H9 (cell line): ENCODE results near the gene TRIM24. TPM values are rescaled to one million over a fixed set of nuclear protein-coding genes. Genes with fewer than 3 reads are reported as not detected.

Experiments
- DNase-seq: peaks from one replicate; pipeline ENCODE4 v3.0.0-alpha.2; 2017
- H2AFZ ChIP-seq: one replicate; pipeline ENCODE4 v1.6.1; 2013; ENCODE audit warnings: mild to moderate bottlenecking, low read length, control low read depth, moderate library complexity
- H2AK5ac ChIP-seq: 2 replicates; pipeline ENCODE4 v1.6.1; 2013; ENCODE audit warnings: low read length, control low read depth, mixed read lengths; ENCODE audit not compliant: insufficient read length
- H2BK120ac ChIP-seq: one replicate; pipeline ENCODE4 v1.6.1; 2013; ENCODE audit warnings: low read depth, mild to moderate bottlenecking, low read length, control low read depth, inconsistent platforms; ENCODE audit not compliant: poor library complexity, severe bottlenecking
- H2BK12ac ChIP-seq: 2 replicates; pipeline ENCODE4 v1.6.1; 2013; ENCODE audit warnings: low read length, control low read depth, mixed read lengths, low read depth; ENCODE audit not compliant: insufficient read length
- H2BK15ac ChIP-seq: 2 replicates; pipeline ENCODE4 v1.6.1; 2013; ENCODE audit warnings: low read depth, low read length, control low read depth
- H2BK20ac ChIP-seq: one replicate; pipeline ENCODE4 v1.6.1; 2013; ENCODE audit warnings: low read depth, mild to moderate bottlenecking, low read length, control low read depth, inconsistent platforms; ENCODE audit not compliant: poor library complexity, severe bottlenecking
- H2BK5ac ChIP-seq: 2 replicates; pipeline ENCODE4 v1.6.1; 2013; ENCODE audit warnings: low read length, control low read depth, mixed read lengths; ENCODE audit not compliant: insufficient read length
- H3K14ac ChIP-seq: 2 replicates; pipeline ENCODE4 v1.6.1; 2013; ENCODE audit warnings: low read length, control low read depth; ENCODE audit not compliant: insufficient read depth
- H3K18ac ChIP-seq: 2 replicates; pipeline ENCODE4 v1.6.1; 2013; ENCODE audit warnings: low read depth, mild to moderate bottlenecking, mixed read lengths, low read length, control low read depth; ENCODE audit not compliant: insufficient read length
- H3K23ac ChIP-seq: 2 replicates; pipeline ENCODE4 v1.6.1; 2013; ENCODE audit warnings: low read length, control low read depth, mixed read lengths, low read depth; ENCODE audit not compliant: insufficient read length
- H3K23me2 ChIP-seq: 2 replicates; pipeline ENCODE4 v1.6.1; 2013; ENCODE audit warnings: low read depth, mild to moderate bottlenecking, mixed read lengths, low read length, control low read depth; ENCODE audit not compliant: insufficient read length, poor library complexity, severe bottlenecking
- H3K27ac ChIP-seq: 2 replicates; pipeline ENCODE4 v1.5.1; 2013; ENCODE audit warnings: low read length, control low read depth, mixed read lengths, low read depth; ENCODE audit not compliant: insufficient read length
- H3K27me3 ChIP-seq: 2 replicates; pipeline ENCODE4 v1.6.1; 2013; ENCODE audit warnings: low read length, control low read depth, inconsistent platforms; ENCODE audit not compliant: insufficient read depth
- H3K4ac ChIP-seq: 2 replicates; pipeline ENCODE4 v1.6.1; 2013; ENCODE audit warnings: low read depth, mild to moderate bottlenecking, control low read depth, inconsistent platforms, low read length, moderate library complexity
- H3K4me1 ChIP-seq: 2 replicates; pipeline ENCODE4 v1.6.1; 2013; ENCODE audit warnings: low read length, control low read depth, inconsistent platforms; ENCODE audit not compliant: insufficient read depth
- H3K4me2 ChIP-seq: 2 replicates; pipeline ENCODE4 v1.6.1; 2013; ENCODE audit warnings: low read length, control low read depth, mixed read lengths; ENCODE audit not compliant: insufficient read length, insufficient read depth
- H3K56ac ChIP-seq: 2 replicates; pipeline ENCODE4 v1.6.1; 2013; ENCODE audit warnings: low read depth, mild to moderate bottlenecking, mixed read lengths, low read length, control low read depth; ENCODE audit not compliant: insufficient read length
- H3K79me1 ChIP-seq: 2 replicates; pipeline ENCODE4 v1.6.1; 2013; ENCODE audit warnings: low read depth, mild to moderate bottlenecking, moderate library complexity, low read length, control low read depth, inconsistent platforms; ENCODE audit not compliant: insufficient read depth, poor library complexity, severe bottlenecking
- H3K79me2 ChIP-seq: 2 replicates; pipeline ENCODE4 v1.6.1; 2013; ENCODE audit warnings: low read length, control low read depth, inconsistent platforms; ENCODE audit not compliant: insufficient read depth
- H3K9ac ChIP-seq: 2 replicates; pipeline ENCODE4 v1.6.1; 2013; ENCODE audit warnings: low read length, control low read depth, mixed read lengths; ENCODE audit not compliant: insufficient read length; ENCODE audit errors: extremely low read depth
- H3K9me3 ChIP-seq: one replicate; pipeline ENCODE4 v1.6.1; 2013; ENCODE audit warnings: low read depth, low read length, inconsistent platforms; ENCODE audit not compliant: control insufficient read depth
- H3T11ph ChIP-seq: one replicate; pipeline ENCODE4 v1.6.1; 2013; ENCODE audit warnings: mild to moderate bottlenecking, low read length, control low read depth, inconsistent platforms
- H4K20me1 ChIP-seq: one replicate; pipeline ENCODE4 v1.6.1; 2013; ENCODE audit not compliant: control insufficient read depth, insufficient read length, insufficient read depth
- H4K5ac ChIP-seq: 2 replicates; pipeline ENCODE4 v1.6.1; 2013; ENCODE audit warnings: low read depth, mild to moderate bottlenecking, mixed read lengths, low read length, control low read depth; ENCODE audit not compliant: insufficient read length
- H4K8ac ChIP-seq: replicated peaks from 2 replicates; pipeline ENCODE4 v1.6.1; 2013; ENCODE audit warnings: low read length, control low read depth, mixed read lengths, low read depth; ENCODE audit not compliant: insufficient read length
- H4K91ac ChIP-seq: 2 replicates; pipeline ENCODE4 v1.6.1; 2013; ENCODE audit warnings: low read depth, mild to moderate bottlenecking, moderate library complexity, mixed read lengths, low read length, control low read depth; ENCODE audit not compliant: insufficient read length
- H3K27ac Mint-ChIP-seq, 3 experiments: 2 replicates in 2 of 3; 3 replicates in 1 of 3; pipeline ENCODE4 v1.8.0; 2020 to 2021; ENCODE audit warnings: mixed read lengths in 3 of 3, mild to moderate bottlenecking in 1 of 3, moderate library complexity in 1 of 3
- H3K27me3 Mint-ChIP-seq: 2 replicates; pipeline ENCODE4 v1.8.0; 2021; ENCODE audit warnings: low read depth, mild to moderate bottlenecking, moderate library complexity, mixed read lengths
- H3K36me3 Mint-ChIP-seq, 3 experiments: 2 replicates in 2 of 3; 3 replicates in 1 of 3; pipeline ENCODE4 v1.8.0; 2020 to 2021; ENCODE audit warnings: low read depth in 3 of 3, mixed read lengths in 3 of 3; ENCODE audit not compliant: insufficient read depth in 1 of 3
- H3K4me1 Mint-ChIP-seq, 2 experiments: 2 replicates each; pipeline ENCODE4 v1.8.0; 2020; ENCODE audit warnings: mixed read lengths in 2 of 2
- H3K4me3 Mint-ChIP-seq, 2 experiments: 2 replicates in 1 of 2; 3 replicates in 1 of 2; pipeline ENCODE4 v1.8.0; 2020 to 2021; ENCODE audit warnings: mild to moderate bottlenecking in 2 of 2, mixed read lengths in 2 of 2, moderate library complexity in 1 of 2
- H3K9me3 Mint-ChIP-seq, 2 experiments: 2 replicates in 1 of 2; 3 replicates in 1 of 2; pipeline ENCODE4 v1.8.0; 2020; ENCODE audit warnings: mild to moderate bottlenecking in 2 of 2, mixed read lengths in 2 of 2, moderate library complexity in 1 of 2
- WGBS: extraction: QIAGEN DNeasy Blood & Tissue Kit; methylation state at CpG from one replicate; pipeline ENCODE4 v1.1.7; 2013; ENCODE audit warnings: missing lambda C conversion rate, low lambda C conversion rate, mixed read lengths; ENCODE audit not compliant: insufficient read length; ENCODE audit errors: extremely low coverage; 5-methylcytosine and 5-hydroxymethylcytosine counted together
- total RNA-seq: library from RNA; stranded (reverse); gene quantifications from 2 replicates; pipeline ENCODE4 v1.2.1, GENCODE V29; 2021
- TF ChIP-seq, protein P1 (sequence below): fragments of 200-600 bp; sonication (generic); conservative IDR thresholded peaks from 3 replicates; pipeline ENCODE4 v1.8.0; 2021; ENCODE audit warnings: antibody characterized with exemption, mild to moderate bottlenecking

The TRIM24 gene
- total RNA-seq, 1 experiment from 2014 or later: 260 TPM

DNA sequence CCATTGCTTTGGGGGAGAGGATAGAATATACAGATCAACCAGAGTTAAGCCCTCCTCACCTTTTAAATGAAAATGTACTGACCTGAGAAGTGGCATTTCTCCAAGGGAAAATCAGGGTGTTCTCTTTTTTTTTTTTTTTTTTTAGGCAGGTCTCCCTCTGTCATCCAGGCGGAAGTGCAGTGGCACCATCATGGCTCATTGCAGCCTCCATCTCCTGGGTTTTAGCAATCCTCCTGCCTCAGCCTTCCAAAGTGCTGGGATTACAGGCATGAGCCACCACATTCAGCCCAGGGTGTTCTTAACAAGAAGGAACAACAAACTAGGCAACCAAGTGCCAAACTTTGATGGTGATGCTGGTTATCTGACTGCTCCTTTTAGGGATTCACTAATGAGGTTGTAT, 130.1 kb downstream of the TRIM24 start:
- H3K36me3 Mint-ChIP-seq: peaks cover 14 to 32% (median 25%) of the 10 kb centered on the region in 3 experiments; a peak in 6 of 7 replicates
- H3K9me3 Mint-ChIP-seq: no peaks in the 10 kb centered on the region
- no peak overlapping the region for H3K14ac ChIP-seq
- H4K91ac ChIP-seq: no peak overlapping the region
- no peaks in the 10 kb centered on the region for H3K9me3 ChIP-seq
- WGBS: no CpG with 5 or more reads among the region's 1 CpG
- H3K27me3 ChIP-seq: no peaks in the 10 kb centered on the region
- no peaks in the 10 kb centered on the region for H4K20me1 ChIP-seq
- H2AK5ac ChIP-seq: no peak overlapping the region
- no peak overlapping the region for H2BK5ac ChIP-seq
- no peaks in the 10 kb centered on the region for H3K4me1 ChIP-seq
- no peak overlapping the region for H2AFZ ChIP-seq
- TF ChIP-seq, protein P1, sequence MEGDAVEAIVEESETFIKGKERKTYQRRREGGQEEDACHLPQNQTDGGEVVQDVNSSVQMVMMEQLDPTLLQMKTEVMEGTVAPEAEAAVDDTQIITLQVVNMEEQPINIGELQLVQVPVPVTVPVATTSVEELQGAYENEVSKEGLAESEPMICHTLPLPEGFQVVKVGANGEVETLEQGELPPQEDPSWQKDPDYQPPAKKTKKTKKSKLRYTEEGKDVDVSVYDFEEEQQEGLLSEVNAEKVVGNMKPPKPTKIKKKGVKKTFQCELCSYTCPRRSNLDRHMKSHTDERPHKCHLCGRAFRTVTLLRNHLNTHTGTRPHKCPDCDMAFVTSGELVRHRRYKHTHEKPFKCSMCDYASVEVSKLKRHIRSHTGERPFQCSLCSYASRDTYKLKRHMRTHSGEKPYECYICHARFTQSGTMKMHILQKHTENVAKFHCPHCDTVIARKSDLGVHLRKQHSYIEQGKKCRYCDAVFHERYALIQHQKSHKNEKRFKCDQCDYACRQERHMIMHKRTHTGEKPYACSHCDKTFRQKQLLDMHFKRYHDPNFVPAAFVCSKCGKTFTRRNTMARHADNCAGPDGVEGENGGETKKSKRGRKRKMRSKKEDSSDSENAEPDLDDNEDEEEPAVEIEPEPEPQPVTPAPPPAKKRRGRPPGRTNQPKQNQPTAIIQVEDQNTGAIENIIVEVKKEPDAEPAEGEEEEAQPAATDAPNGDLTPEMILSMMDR: no peak
- H3K4ac ChIP-seq: no peak overlapping the region
- DNase-seq: no peak
- H3K18ac ChIP-seq: no peak overlapping the region
- no peak overlapping the region for H3K4me3 Mint-ChIP-seq
- no peak overlapping the region for H3K27ac ChIP-seq
- H3K4me1 Mint-ChIP-seq: peaks cover 4 to 21% of the 10 kb centered on the region in 2 experiments
- H4K5ac ChIP-seq: no peak overlapping the region
- H3K79me1 ChIP-seq: no peaks in the 10 kb centered on the region
- H3K23me2 ChIP-seq: no peaks in the 10 kb centered on the region
- H3K27ac Mint-ChIP-seq: peak overlapping the region in 1 of 3 experiments; percentile 84; a peak in 2 of 7 replicates
- no peak overlapping the region for H3T11ph ChIP-seq
- no peak overlapping the region for H3K9ac ChIP-seq
- H2BK15ac ChIP-seq: no peak overlapping the region
- no peak overlapping the region for H2BK12ac ChIP-seq
- H2BK20ac ChIP-seq: no peak overlapping the region
- no peak overlapping the region for H3K4me2 ChIP-seq
- H4K8ac ChIP-seq: no peak overlapping the region
- no peaks in the 10 kb centered on the region; the same call in 1 of the 2 replicates for H3K79me2 ChIP-seq
- no peak overlapping the region for H2BK120ac ChIP-seq
- H3K56ac ChIP-seq: no peak overlapping the region
- no peak overlapping the region for H3K23ac ChIP-seq
- peaks cover 1% of the 10 kb centered on the region; the same call in 1 of the 2 replicates for H3K27me3 Mint-ChIP-seq
